Measurements from ENCODE around the gene PPP2R5D. TPM values are rescaled to one million over a fixed set of nuclear protein-coding genes. Genes with fewer than 3 reads are reported as not detected.

PPP2R5D gene
- total RNA-seq, 4 donors from 2014 or later, result 44.3 to 68.2 (median 52.6) TPM

DNA sequence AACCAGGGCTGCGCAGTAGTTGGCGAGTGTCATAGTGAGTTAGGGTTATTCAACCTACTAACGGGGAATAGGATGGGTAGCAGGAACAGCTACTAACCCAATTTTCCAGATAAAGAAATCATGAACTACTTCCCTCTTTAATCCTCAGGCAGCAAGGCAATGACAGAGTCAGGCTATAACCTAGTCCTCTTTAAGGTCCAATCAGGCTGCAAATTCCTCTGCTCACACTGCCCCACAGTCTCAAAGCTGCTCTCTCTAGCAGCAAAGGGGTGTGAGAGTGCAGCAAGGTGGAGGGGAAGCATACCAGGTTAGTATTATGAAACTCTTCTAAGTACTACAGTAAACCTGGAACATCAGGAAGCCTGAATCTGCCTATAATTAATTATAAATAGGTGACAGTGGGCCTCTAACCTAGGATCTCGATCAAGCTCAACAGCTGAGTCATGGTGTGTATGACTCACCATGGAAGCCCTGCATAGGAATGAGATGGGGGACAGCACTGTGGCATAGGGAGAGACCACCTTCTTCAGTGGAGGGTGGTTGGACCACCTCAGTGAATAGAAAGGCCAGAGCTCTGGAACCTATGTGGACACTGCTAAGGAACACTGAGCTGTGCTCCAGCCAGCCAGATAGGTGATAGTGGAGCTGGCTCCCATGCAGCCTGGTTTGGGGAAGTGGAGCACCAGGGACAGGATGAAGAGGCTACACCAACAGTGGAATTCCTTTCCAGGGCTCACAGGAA lies 13.3 kb upstream of the PPP2R5D start:
- no peaks in the 10 kb centered on the region for H3K27me3 ChIP-seq
- ATAC-seq, result peak in 1 of 2 donors; percentile 54
- peaks cover 0 to 7% of the 10 kb centered on the region in 2 donors for H3K36me3 ChIP-seq
- in situ Hi-C loops (cut with MboI; ENCODE audit: low sequenced_read_pairs in 4 of 4), result no loop called here
- no peak overlapping the region for H3K27ac ChIP-seq
- H3K9me3 ChIP-seq, result no peaks in the 10 kb centered on the region
- intact Hi-C loops (cut with DNase I; ENCODE audit: low total_unique reads), result no loop called here
- no peak for TF ChIP-seq POLR2A (IDR thresholded peaks at IDR 0.05)
- TF ChIP-seq, protein P1, sequence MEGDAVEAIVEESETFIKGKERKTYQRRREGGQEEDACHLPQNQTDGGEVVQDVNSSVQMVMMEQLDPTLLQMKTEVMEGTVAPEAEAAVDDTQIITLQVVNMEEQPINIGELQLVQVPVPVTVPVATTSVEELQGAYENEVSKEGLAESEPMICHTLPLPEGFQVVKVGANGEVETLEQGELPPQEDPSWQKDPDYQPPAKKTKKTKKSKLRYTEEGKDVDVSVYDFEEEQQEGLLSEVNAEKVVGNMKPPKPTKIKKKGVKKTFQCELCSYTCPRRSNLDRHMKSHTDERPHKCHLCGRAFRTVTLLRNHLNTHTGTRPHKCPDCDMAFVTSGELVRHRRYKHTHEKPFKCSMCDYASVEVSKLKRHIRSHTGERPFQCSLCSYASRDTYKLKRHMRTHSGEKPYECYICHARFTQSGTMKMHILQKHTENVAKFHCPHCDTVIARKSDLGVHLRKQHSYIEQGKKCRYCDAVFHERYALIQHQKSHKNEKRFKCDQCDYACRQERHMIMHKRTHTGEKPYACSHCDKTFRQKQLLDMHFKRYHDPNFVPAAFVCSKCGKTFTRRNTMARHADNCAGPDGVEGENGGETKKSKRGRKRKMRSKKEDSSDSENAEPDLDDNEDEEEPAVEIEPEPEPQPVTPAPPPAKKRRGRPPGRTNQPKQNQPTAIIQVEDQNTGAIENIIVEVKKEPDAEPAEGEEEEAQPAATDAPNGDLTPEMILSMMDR (IDR thresholded peaks at IDR 0.05 in 4 of 5, conservative IDR thresholded peaks at IDR 0.05 in 1 of 5), result no peak
- H3K4me1 ChIP-seq, result no peaks in the 10 kb centered on the region
- H3K4me3 ChIP-seq, result no peak overlapping the region
- DNase-seq, result no peak

DNA sequence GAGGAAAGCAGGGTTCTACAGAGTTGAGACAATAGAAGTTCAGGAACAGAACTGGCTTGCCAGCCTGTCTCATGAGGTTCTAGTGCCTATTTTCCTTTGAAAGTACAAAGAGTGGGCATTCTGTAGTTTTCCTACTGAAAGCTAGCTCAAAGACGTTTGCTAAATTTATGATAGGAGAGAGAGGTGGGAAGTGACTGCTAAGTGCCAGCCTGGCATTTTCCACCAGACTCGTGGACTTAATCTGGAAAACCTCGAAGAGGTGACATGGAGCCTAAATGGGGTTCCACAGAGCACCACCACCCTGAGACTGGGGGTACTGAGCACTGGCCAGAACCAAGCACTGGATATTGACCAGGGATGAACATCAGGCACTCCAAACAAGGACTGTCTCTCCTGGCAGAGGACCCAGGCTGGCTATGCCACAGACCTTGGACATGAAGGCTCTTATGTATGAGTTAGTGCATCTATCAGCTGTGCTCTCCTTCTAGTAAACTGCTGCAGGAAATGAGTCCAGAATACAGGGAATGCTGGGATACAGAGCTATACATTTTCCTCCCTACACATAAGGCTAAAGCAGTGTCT lies 12.5 kb upstream of the PPP2R5D start:
- Histone ChIP-seq H3K36me3 (no peaks in the 10 kb centered on the region), H3K4me3 (no peak overlapping the region), H3K4me1 (peaks cover 2 to 3% of the 10 kb centered on the region in 2 donors), H3K27ac (no peak overlapping the region), H3K27me3 (no peaks in the 10 kb centered on the region), H3K9me3 (no peaks in the 10 kb centered on the region)
- ATAC-seq, result no peak
- intact Hi-C loops (cut with DNase I; ENCODE audit: low total_unique reads) (no loop called here), in situ Hi-C loops (cut with MboI; ENCODE audit: low sequenced_read_pairs in 4 of 4) (no loop called here)
- TF ChIP-seq POLR2A (IDR thresholded peaks at IDR 0.05), result no peak
- TF ChIP-seq, protein P1 (IDR thresholded peaks at IDR 0.05 in 4 of 5, conservative IDR thresholded peaks at IDR 0.05 in 1 of 5), result no peak
- no peak for DNase-seq

DNA sequence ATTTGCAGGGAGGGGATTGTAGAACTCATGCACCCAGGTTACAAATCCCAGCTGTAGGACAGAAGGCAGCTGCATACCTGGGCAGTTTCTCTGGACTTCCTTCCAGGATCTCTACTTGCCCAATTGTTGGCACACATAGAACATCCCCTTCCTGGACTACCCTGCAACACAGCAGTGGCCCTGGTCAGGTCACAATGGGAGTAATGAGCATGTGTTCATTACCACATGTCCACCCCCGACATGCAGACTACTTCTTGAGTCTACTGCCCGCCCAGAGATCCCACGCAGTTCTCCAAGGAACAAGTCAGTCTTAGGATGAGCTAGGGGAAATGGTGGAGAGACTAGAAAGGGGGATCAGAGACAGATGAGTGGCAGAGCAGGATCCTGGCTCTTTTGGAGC lies 10.4 kb upstream of the PPP2R5D start:
- intact Hi-C loops (cut with DNase I; ENCODE audit: low total_unique reads), result no loop called here
- no peaks in the 10 kb centered on the region for H3K36me3 ChIP-seq

DNA sequence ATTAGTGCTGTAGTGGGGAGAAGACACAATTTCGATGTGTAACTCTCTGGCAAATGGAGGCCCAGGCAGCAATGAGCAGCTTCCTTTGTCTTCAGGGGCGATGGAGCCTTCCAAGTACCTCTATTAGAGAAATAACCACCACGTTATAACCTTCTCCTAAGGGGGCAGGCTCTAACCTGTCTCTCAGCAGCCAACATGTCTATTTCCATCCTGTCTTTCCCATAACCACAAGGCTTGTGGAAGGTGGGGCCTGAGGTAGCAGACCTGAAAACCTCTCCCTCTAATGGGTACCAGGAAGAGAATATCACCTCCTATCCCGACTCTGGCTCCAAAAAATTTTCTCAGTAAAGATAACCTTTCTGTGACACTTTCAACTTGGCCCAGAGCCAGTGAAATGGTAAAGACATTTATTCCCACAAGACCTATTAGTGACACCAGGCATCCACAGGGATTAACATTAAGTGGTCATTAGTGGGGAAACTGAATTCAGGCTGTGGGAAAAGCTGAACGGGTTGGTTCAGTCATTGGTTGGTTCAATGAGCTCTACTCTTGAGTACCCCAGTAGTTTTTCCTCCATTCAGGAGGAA lies 9.4 kb upstream of the PPP2R5D start:
- DNase-seq, result no peak
- Histone ChIP-seq H3K9me3 (no peaks in the 10 kb centered on the region), H3K4me3 (no peak overlapping the region), H3K4me1 (peaks cover 21 to 23% of the 10 kb centered on the region in 2 donors), H3K36me3 (no peaks in the 10 kb centered on the region), H3K27ac (no peak overlapping the region), H3K27me3 (no peaks in the 10 kb centered on the region)
- no peak for ATAC-seq
- in situ Hi-C loops (cut with MboI; ENCODE audit: low sequenced_read_pairs in 4 of 4) (no loop called here), intact Hi-C loops (cut with DNase I; ENCODE audit: low total_unique reads) (loop anchor here (5.0 kb wide), 1 partner anchor 78 kb away; no protein-coding TSS in a partner anchor)
- TF ChIP-seq, protein P1 (IDR thresholded peaks at IDR 0.05 in 4 of 5, conservative IDR thresholded peaks at IDR 0.05 in 1 of 5), result no peak
- TF ChIP-seq POLR2A (IDR thresholded peaks at IDR 0.05), result no peak

More for the DNA sequence above, 10.4 kb upstream of the PPP2R5D start:
- no peak overlapping the region for H3K27ac ChIP-seq
- TF ChIP-seq POLR2A (IDR thresholded peaks at IDR 0.05), result no peak
- TF ChIP-seq, protein P1 (IDR thresholded peaks at IDR 0.05 in 4 of 5, conservative IDR thresholded peaks at IDR 0.05 in 1 of 5), result no peak
- ATAC-seq, result no peak
- DNase-seq, result no peak
- peaks cover 15 to 16% of the 10 kb centered on the region in 2 donors for H3K4me1 ChIP-seq
- no peak overlapping the region for H3K4me3 ChIP-seq
- H3K27me3 ChIP-seq, result no peaks in the 10 kb centered on the region
- in situ Hi-C loops (cut with MboI; ENCODE audit: low sequenced_read_pairs in 4 of 4), result no loop called here
- no peaks in the 10 kb centered on the region for H3K9me3 ChIP-seq

Data from gastrocnemius medialis (tissue), 4 donors.